ENCODE results near the gene UBAC2.

UBAC2 gene

GRCh38 chr13:99289271-99289670 is 88.6 kb downstream of the UBAC2 start:
- FAIRE-seq: no peak
- no peak for DNase-seq (ENCODE audit: insufficient read length, low spot score)

DNA sequence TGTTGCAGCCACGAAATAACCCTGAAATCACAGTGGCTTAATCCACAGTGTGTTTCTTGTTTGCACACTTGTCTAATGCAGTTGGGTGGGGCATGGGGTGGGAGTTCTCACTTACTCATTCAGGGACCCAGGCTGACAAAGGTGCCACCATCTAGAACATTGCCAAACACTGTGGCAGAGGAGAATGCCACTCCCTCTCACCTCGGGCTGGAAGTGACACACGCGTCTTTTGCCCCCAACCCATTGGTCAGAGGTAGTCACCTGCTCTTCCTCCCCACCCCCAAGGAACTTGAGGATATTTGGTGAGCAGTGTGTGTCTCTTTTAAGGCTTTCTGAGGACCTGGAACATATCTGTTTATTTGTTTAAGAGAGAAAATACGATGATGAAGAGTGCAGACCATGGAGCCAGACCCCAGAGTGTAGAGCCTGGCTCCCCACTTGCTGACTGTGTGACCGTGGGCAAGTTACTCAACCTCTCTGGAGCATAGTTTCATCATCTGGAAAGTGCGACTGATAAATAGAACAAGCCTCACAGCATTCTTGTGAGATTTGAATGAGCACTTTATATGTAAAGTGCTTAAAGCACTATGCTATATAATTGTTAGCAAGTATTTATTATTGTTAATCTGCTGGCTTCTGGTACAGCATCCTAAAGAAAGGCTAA is 89.2 kb downstream of the UBAC2 start:
- DNase-seq (ENCODE audit: insufficient read length, low spot score): no peak
- FAIRE-seq: no peak

- no peak for DNase-seq (ENCODE audit: insufficient read length, low spot score)
- FAIRE-seq: no peak
Observed at GRCh38 chr13:99290894-99291293, 90.2 kb downstream of the UBAC2 start.

DNA sequence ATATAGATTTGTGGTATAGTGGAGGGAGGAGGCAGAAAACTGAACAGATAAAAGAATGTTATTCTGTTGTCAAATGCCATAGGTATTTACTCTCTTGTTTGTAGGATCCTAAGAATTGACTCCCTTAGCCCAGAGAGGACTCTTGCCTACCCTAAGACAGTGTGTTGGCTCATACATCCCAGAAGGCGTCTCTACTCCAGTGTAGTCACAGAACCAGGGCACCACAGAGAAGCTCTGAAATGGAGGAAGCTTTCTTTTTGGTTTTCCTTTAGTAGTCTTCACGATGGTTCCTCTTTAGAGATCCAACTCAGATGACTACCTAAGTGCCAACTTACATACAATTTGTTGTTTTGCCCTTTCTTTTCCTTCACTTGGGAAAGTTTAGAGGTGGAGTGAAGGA is 92.5 kb downstream of the UBAC2 start:
- DNase-seq (ENCODE audit: insufficient read length, low spot score): no peak

DNA sequence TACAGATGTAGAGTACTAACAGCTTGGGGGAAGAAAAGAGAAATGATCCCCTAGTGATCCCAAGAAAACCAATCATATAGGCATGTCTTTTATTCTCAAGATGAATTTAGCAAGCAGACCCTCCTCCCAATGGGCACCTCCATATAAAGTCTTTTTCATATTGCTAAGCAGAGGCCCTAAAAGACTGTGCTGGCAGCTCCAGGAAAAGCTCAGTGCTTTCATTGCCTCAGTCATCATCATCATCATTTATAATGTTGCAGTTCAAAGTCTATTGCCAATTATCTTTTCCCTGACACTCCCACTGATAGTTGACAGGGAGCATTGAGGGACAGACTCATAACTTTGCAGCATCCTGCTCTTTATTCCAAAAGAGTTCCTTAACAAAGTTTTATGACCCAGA is 93.5 kb downstream of the UBAC2 start:
- no peak for FAIRE-seq

More for the DNA sequence above, 92.5 kb downstream of the UBAC2 start:
- FAIRE-seq: no peak

DNA sequence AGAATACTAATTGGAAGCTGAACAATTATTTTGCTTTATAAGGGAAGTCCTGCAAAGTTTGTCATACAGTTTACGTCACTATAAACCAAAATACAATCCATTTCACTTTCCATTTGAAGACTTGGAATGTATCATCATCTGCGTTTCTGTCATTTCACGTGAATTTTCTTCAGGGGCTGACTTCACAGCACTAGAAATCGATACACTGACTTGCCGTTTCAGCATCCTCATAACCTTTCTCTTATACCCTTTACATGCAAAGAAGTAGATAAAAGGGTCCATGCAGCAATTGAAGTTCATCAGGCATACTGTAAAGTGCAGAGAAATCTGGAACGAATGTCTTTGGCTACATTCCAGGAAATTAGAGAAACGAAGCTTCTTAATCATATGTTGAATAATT is 94.3 kb downstream of the UBAC2 start:
- no peak for FAIRE-seq

More for the DNA sequence above, 93.5 kb downstream of the UBAC2 start:
- no peak for DNase-seq (ENCODE audit: insufficient read length, low spot score)

DNA sequence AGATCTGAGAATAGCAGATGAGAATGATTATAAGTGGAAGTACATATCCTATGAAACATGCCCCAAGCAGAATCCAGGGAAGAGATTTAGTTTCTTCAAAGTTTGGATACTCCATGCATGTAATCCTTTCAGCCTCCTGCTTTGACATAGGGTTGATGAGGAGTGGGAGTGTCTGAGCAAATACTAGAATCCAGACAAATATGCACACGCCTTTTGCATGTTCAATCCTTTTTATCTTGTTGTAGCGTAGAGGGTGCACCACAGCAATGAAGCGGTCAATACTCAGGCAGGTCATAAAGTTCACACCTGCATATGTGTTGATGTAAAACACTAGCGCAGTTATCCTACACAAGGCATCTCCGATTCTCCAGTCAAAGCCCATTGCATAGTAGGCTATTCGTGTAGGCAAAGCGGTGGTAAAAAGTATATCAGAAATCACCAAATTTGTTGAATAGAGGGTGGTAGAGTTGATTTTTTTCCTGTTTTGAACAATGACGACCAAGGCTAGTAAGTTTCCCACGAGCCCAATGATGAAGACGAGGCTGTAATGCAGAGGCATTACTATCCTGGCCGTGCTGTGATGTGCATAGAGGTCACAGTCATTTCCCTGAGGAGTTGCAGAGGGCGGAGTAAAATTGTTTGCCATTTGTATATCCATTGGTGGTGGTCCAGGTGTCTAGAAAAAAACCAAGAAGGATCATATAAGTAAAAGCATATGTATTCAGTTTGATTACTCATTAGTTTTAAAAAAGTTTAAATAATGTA is 95.0 kb downstream of the UBAC2 start:
- DNase-seq (ENCODE audit: insufficient read length, low spot score) (no peak), FAIRE-seq (no peak)

More for the DNA sequence above, 94.3 kb downstream of the UBAC2 start:
- no peak for DNase-seq (ENCODE audit: insufficient read length, low spot score)

- DNase-seq (ENCODE audit: insufficient read length, low spot score): no peak
- no peak for FAIRE-seq
Observed at GRCh38 chr13:99296398-99296797, 95.7 kb downstream of the UBAC2 start.

- FAIRE-seq (no peak), DNase-seq (ENCODE audit: insufficient read length, low spot score) (no peak)
Observed at GRCh38 chr13:99297331-99297730, 96.7 kb downstream of the UBAC2 start.

DNA sequence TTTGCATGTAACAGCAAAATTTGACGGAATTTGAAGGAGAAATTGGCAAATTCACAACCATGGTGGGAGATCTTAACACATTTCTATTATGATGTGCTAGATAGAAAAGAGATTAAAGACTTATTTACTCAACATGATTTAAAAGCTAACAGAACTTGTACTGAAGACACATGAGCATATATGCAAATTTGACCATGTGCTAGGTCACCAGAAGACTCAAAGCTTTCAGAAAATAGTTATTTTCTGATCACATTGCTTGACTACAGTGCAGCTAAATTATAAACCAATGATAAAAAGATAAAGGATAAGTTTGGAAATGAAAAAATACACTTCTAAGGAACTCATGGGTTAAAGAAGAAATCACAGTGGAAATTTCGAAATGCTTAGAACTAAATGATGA is 97.4 kb downstream of the UBAC2 start:
- DNase-seq (ENCODE audit: insufficient read length, low spot score) (no peak), FAIRE-seq (no peak)

GRCh38 chr13:99299256-99299919 is 98.7 kb downstream of the UBAC2 start:
- no peak for FAIRE-seq
- no peak for DNase-seq (ENCODE audit: insufficient read length, low spot score)

DNA sequence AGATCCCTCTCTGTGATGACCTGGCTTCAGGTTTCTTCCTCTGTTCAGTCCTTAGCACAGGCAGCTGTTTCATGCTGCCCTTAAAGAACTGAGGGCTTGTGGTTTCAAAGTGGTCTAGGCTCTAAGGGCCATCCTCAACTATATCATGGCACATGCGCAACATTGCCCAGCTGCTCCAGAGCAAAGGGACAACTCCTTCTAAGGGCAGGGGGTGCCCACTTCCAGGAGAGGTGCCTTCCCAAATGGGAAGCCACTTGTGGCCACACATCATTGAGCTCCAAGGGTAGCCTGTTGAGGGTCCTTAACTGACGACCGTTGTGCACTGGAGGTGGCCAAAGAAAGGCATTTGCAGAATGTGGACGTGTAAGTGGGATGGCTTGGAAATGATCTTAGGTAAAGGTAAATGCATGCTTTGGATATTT is 99.3 kb downstream of the UBAC2 start:
- DNase-seq (ENCODE audit: insufficient read length, low spot score) (no peak), FAIRE-seq (no peak)

DNA sequence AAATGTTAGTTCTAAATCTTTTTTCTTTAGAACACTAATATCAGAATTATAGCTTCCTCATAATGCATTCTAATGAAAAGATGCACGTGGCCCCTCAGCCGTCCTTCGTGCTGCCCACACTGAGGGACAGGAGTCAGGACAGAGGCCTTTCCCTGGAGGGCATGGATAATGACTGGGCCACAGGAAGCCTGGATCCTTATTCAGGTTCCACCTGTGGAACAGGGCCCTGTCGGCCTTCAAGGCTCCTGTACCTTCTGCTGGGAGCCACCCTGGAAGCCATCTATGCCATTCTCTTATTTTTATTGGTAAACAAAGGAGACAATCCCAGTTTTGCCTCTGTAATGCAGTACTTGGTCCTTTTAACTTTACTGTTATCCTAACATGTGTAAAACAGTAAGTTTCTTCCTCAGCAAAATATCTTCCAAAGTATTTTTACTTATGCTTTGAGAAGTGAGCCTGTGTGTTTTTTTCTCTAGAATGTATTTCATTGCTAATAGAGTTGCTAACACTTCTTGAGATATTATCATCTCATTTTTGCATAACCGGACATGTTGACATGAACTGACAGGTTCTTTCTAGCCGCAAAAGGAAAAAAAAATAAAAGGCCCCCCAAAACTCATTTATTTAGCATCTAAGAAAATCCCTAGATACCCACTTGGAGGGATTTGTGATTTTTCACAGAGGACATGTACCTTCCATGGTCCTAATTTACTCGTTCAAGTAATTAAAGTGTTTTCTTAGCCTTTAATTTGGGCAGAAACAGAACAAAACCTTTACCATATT is 100.6 kb downstream of the UBAC2 start:
- FAIRE-seq: no peak
- no peak for DNase-seq (ENCODE audit: insufficient read length, low spot score)

DNA sequence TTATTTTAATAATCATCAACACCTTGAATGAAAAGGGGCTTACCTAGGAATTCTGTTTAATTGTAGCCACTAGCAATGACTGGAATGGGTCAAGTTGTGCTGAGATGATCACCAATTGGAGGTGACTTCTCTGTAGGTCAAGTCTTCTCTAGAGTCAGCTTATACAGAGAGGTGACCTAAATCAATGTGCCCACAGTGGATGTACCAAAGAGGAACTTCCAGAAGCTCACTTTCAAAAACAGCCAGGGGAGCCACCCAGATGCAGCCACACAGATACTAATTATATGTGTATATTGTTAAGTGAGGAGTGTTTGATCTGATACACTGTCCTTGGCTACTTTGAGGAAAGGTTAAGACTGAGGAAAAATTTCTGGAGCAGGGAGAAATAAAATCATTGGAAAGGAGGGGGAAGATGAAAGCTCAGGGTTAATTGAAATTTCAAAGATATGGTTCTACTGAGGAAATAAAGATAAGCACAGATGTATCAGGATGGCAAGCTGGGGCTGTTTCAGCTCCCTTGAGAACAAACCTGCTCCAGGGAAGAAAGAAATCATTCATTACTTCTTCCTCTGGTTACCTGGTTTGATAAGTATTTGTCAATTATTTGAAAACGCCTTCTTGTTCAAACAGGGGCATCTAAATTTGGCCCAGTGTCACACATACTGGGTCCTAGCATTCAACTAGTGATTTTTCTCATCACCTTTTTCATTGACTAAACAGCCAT is 101.4 kb downstream of the UBAC2 start:
- no peak for FAIRE-seq
- DNase-seq (ENCODE audit: insufficient read length, low spot score): no peak

DNA sequence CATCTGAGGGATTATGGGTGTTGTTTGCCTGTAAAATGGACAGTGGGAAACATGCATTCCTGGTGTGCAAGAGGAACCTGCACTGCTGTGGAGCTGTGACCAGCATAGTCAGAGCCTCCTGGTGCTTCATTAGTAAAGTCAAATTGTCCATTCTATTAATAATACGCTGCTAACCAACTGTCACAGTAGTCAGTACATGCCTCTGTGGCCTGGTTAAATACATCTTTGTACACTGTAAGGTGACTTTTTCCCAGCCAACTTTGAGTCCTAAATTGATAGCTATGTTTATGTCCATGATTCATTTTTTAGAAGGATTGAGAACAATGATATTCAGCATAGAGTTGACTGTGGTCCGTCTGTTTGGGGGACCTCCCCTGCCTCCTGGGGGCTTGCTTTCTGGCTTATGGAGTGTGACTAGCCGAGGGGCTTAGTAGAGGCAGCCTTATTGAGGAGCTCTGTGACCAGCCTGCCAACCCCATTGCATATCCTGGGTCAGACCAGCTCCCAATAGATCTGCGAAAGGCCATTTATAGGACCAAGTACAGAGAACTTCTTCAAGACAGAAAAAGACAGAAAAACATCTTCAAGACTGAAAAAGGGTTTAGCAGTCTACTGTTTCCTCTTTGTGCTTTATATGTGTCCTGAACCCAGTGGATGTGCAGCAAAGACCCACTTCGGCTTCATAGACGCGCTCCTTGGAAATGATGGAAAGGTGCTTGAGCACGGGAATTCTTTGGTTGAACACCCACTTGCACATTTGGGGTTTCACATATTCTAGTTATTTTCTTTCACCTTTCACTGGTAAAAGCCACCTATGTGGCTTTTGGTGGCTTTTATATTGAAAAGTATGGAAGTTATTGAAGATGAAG is 102.2 kb downstream of the UBAC2 start:
- DNase-seq (ENCODE audit: insufficient read length, low spot score) (no peak), FAIRE-seq (no peak)

- DNase-seq (ENCODE audit: insufficient read length, low spot score): no peak
- no peak for FAIRE-seq
Observed at GRCh38 chr13:99303863-99304521, 103.3 kb downstream of the UBAC2 start.

DNA sequence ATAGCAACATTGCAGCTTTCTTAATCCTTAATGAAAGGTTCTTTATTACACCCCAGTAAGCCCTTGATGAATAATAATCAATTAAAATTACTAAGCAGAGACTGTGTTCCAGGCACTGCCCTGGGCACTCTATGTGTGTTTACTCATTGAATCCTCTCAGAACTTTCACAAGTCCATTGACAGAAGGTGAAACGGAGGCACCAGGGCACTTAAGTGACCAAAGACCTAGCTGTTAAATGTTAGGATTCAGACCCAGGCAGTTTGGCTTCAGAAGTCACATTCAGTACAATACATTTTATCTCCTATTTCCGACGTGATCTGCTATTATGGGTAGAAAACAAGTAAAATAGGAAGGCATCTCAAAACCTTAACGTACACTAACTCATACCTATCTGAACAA is 103.9 kb downstream of the UBAC2 start:
- DNase-seq (ENCODE audit: insufficient read length, low spot score) (no peak), FAIRE-seq (no peak)

DNA sequence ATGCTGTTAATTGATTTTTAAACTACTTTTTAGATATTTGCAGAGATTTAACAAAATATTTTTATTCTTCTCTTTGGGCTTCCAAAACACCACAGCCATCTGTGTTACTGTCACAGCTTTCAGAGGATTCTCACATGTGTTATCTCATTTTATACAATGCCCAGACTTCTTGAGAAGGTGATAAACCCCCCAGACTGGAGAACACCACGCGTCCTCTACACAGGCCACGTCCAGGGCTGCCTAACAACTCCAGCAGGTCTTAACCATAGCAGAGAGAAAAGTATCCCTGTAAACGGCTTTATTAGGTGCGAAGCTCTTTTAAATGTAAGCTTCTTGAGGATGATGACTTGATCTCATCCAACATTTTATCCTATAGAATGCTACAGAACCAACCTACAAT is 104.5 kb downstream of the UBAC2 start:
- DNase-seq (ENCODE audit: insufficient read length, low spot score) (no peak), FAIRE-seq (no peak)

DNA sequence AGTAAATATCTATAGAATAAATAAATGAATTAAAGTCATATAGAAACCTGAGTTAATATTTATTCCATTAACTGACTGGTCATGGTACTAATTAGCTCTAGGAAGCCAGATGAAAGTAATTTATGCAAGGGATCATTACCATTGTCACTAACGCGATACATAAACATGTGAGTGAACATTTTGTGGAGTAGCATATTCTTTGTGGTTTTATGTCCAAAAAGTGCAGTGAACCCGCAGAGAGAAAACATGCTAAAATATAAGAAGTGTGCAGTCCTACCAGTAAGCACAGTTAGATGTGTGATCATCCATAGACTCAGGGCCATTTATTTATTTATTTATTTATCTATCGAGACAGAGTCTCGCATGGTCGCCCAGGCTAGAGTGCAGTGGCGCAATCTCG is 104.9 kb downstream of the UBAC2 start:
- no peak for FAIRE-seq
- DNase-seq (ENCODE audit: insufficient read length, low spot score): no peak
